GM12878 (cell line): ENCODE results near the gene CLUH. TPM values are rescaled to one million over a fixed set of nuclear protein-coding genes. Genes with fewer than 3 reads are reported as not detected.

ENCODE experiments used
- ATAC-seq: fragments of 200-7000 bp; cut with Tn5 transposase; 3 replicates; pipeline ENCODE4 v1.9.1; 2020; ENCODE audit warnings: mild to moderate bottlenecking, moderate library complexity
- BruUV-seq: library from RNA; stranded (reverse); fragments of 400-500 nt; replicated peaks from 2 replicates; lab custom pipeline; 2021; lab: Mats Ljungman, UMichigan
- CTCF ChIA-PET: fragments of 300-600 bp; sonication (Branson Sonifier 250); formaldehyde crosslinking; extraction: SDS; loops from one replicate; lab custom pipeline; 2021; ENCODE audit warnings: inconsistent platforms; lab: Yijun Ruan, JAX
- POLR2A ChIA-PET: fragments of 350-600 bp; formaldehyde crosslinking; extraction: SDS; loops from one replicate; lab custom pipeline; 2021; ENCODE audit warnings: inconsistent platforms; lab: Charles Lee
- RAD21 ChIA-PET: fragments of 300-600 bp; sonication (Branson Sonifier 250); formaldehyde crosslinking; loops from one replicate; lab custom pipeline; 2023; ENCODE audit warnings: antibody characterized with exemption; ENCODE audit not compliant: unreplicated experiment; lab: Charles Lee
- SMC1A ChIA-PET: fragments of 300-600 bp; sonication (Branson Sonifier 250); formaldehyde crosslinking; loops from one replicate; lab custom pipeline; 2023; ENCODE audit not compliant: unreplicated experiment, uncharacterized antibody; lab: Charles Lee
- DNase-seq: peaks from one replicate; pipeline ENCODE4 v3.0.0-alpha.2; 2011; ENCODE audit warnings: low read depth, low spot score
- FAIRE-seq: peaks from 3 replicates; lab custom pipeline; 2011; peaks lifted over from hg19 to GRCh38; lab: Jason Lieb, UNC
- H2AFZ ChIP-seq: 2 replicates; pipeline ENCODE4 v1.6.0; 2011; ENCODE audit warnings: low read depth, low read length, control low read depth; ENCODE audit not compliant: control insufficient read depth
- H3K27ac ChIP-seq: 2 replicates; pipeline ENCODE4 v1.5.1; 2011; ENCODE audit warnings: control low read depth; ENCODE audit not compliant: control insufficient read depth, insufficient read depth
- H3K27me3 ChIP-seq, 2 experiments: replicated peaks in 1 of 2; 2 replicates each; pipeline versions ENCODE4 v1.6.0 to v1.6.1; 2011; ENCODE audit warnings: low read length in 1 of 2; ENCODE audit not compliant: control insufficient read depth in 2 of 2, insufficient read depth in 2 of 2
- H3K36me3 ChIP-seq, 2 experiments: 2 replicates each; pipeline ENCODE4 v1.5.1; 2011; ENCODE audit warnings: low read length in 1 of 2; ENCODE audit not compliant: control insufficient read depth in 2 of 2, insufficient read depth in 2 of 2
- H3K4me1 ChIP-seq: 2 replicates; pipeline ENCODE4 v1.6.1; 2011; ENCODE audit warnings: mild to moderate bottlenecking, low read length, moderate library complexity, mixed read lengths; ENCODE audit not compliant: control insufficient read depth, insufficient read depth
- H3K4me2 ChIP-seq: 2 replicates; pipeline ENCODE4 v1.6.0; 2011; ENCODE audit warnings: control low read depth; ENCODE audit not compliant: control insufficient read depth, insufficient read depth
- H3K4me3 ChIP-seq: fragments of 200-600 bp; sonication (generic); 2 replicates; pipeline ENCODE4 v1.5.1; 2016
- H3K79me2 ChIP-seq: 2 replicates; pipeline ENCODE4 v1.6.0; 2011; ENCODE audit warnings: low read length; ENCODE audit not compliant: control insufficient read depth, insufficient read depth
- H3K9ac ChIP-seq: 2 replicates; pipeline ENCODE4 v1.8.0; 2011; ENCODE audit warnings: low read length, control low read depth, mixed read lengths; ENCODE audit not compliant: control insufficient read depth, insufficient read depth
- H3K9me3 ChIP-seq: replicated peaks from 3 replicates; pipeline ENCODE4 v1.5.1; 2011; ENCODE audit warnings: mild to moderate bottlenecking, low read length; ENCODE audit not compliant: control insufficient read depth, insufficient read depth
- H4K20me1 ChIP-seq: 2 replicates; pipeline ENCODE4 v1.6.0; 2011; ENCODE audit not compliant: control insufficient read depth, insufficient read depth
- BHLHE40 ChIP-seq, 2 experiments: fragments of 450-650 bp in 1 of 2; IDR thresholded peaks; 2 replicates each; pipeline ENCODE4 v1.6.1; 2011 to 2017; ENCODE audit warnings: low read depth in 2 of 2, borderline replicate concordance in 1 of 2, improper control_type of control experiment in 1 of 2, low read length in 1 of 2, mild to moderate bottlenecking in 1 of 2
- BRCA1 ChIP-seq: IDR thresholded peaks from 2 replicates; pipeline ENCODE4 v1.6.1; 2011; ENCODE audit warnings: low read depth, low read length, improper control_type of control experiment
- ESRRA ChIP-seq: IDR thresholded peaks from 2 replicates; pipeline ENCODE4 v1.6.1; 2012; ENCODE audit warnings: mild to moderate bottlenecking, low read length, improper control_type of control experiment
- HDGF ChIP-seq: fragments of 450-650 bp; IDR thresholded peaks from 2 replicates; pipeline ENCODE4 v1.6.1; 2016; ENCODE audit warnings: antibody characterized with exemption
- JUND ChIP-seq: IDR thresholded peaks from 2 replicates; pipeline ENCODE4 v1.6.1; 2012; ENCODE audit warnings: low read depth, mild to moderate bottlenecking, low read length, improper control_type of control experiment, moderate library complexity
- KDM1A ChIP-seq: fragments of 200-600 bp; sonication (generic); IDR thresholded peaks from 2 replicates; pipeline ENCODE4 v1.6.1; 2016; ENCODE audit warnings: borderline replicate concordance
- LARP7 ChIP-seq: fragments of 450-650 bp; IDR thresholded peaks from 2 replicates; pipeline ENCODE4 v1.6.1; 2017; ENCODE audit warnings: mild to moderate bottlenecking
- PAX5 ChIP-seq: IDR thresholded peaks from 2 replicates; pipeline ENCODE4 v1.6.1; 2011; ENCODE audit warnings: low read depth, low read length, borderline replicate concordance
- RUNX3 ChIP-seq: IDR thresholded peaks from 2 replicates; pipeline ENCODE4 v1.6.1; 2012; ENCODE audit warnings: low read length, inconsistent platforms
- TAF1 ChIP-seq: IDR thresholded peaks from 2 replicates; pipeline ENCODE4 v1.6.1; 2011; ENCODE audit warnings: mild to moderate bottlenecking, low read depth, low read length, borderline replicate concordance
- TBL1XR1 ChIP-seq: IDR thresholded peaks from 2 replicates; pipeline ENCODE4 v1.6.1; 2012; ENCODE audit warnings: low read depth, low read length, improper control_type of control experiment
- WGBS: methylation state at CpG from one replicate; pipeline ENCODE4 v1.1.6; 2016; ENCODE audit warnings: low lambda C conversion rate; ENCODE audit not compliant: insufficient replicate concordance, insufficient coverage; ENCODE audit errors: missing lambda C conversion rate; 5-methylcytosine and 5-hydroxymethylcytosine counted together
- in situ Hi-C: fragments of 300-500 bp; cut with MboI; formaldehyde crosslinking; loops from 9 replicates; pipeline ENCODE4 v1.14.3; 2018; ENCODE audit warnings: mixed read lengths
- intact Hi-C: fragments of 100-400 bp; cut with micrococcal nuclease; formaldehyde crosslinking; loops from one replicate; pipeline ENCODE4 v1.14.2; 2022; ENCODE audit not compliant: unreplicated experiment
- polyA plus RNA-seq, 11 experiments: library from polyadenylated mRNA; depleted of rRNA in 4 of 11; unstranded in 6 of 11; stranded (reverse) in 5 of 11; fragments of >200 nt; fragmentation: Nextera tagmentation in 4 of 11; fragmentation: Illumina TruSeq in 1 of 11; extraction: Ambion mirVana in 4 of 11; extraction: Trizol in 1 of 11; gene quantifications; 1 replicate in 1 of 11; 2 replicates in 10 of 11; pipeline versions ENCODE4 v1.2.1 to v1.2.3, GENCODE V29; 2011 to 2016; ENCODE audit warnings: inconsistent platforms in 2 of 11, missing spikeins in 2 of 11, low read depth in 1 of 11
- total RNA-seq, 4 experiments: library from RNA; depleted of rRNA in 3 of 4; stranded (reverse); fragments of >200 nt in 3 of 4; fragmentation: Illumina TruSeq in 1 of 4; extraction: Trizol in 1 of 4; gene quantifications; 2 replicates each; pipeline versions ENCODE4 v1.2.1 to v1.2.3, GENCODE V29; 2013 to 2021
- TF ChIP-seq, protein P1 (sequence below): fragments of 450-650 bp; IDR thresholded peaks from 2 replicates; pipeline ENCODE4 v1.6.1; 2017; ENCODE audit warnings: low read depth, mild to moderate bottlenecking, moderate library complexity
- TF ChIP-seq, protein P2 (sequence below): fragments of 450-650 bp; IDR thresholded peaks from 2 replicates; pipeline ENCODE4 v1.6.1; 2018; ENCODE audit warnings: mild to moderate bottlenecking, low read depth, moderate library complexity; ENCODE audit not compliant: partially characterized antibody
- TF ChIP-seq, protein P3 (sequence below): IDR thresholded peaks from 2 replicates; pipeline ENCODE4 v1.6.1; 2011; ENCODE audit warnings: borderline replicate concordance, low read depth, mild to moderate bottlenecking, moderate library complexity, mixed read lengths, low read length; ENCODE audit not compliant: insufficient read depth; ENCODE audit errors: extremely low read length
- TF ChIP-seq, protein P4 (sequence below): IDR thresholded peaks from 2 replicates; pipeline ENCODE4 v1.6.1; 2011; ENCODE audit warnings: mild to moderate bottlenecking, low read depth, low read length, moderate library complexity; ENCODE audit not compliant: insufficient replicate concordance

CLUH gene
- total and polyA plus RNA-seq, 10 of the 15 experiments (the other 5 are each of a cell fraction or from before 2014, with no cell fraction given) = 0.11 to 147 (median 60.2) TPM

GRCh38 chr17:2710803-2711607 is 559 bp downstream of the CLUH start:
- ATAC-seq (peak; percentile 6), DNase-seq (no peak), FAIRE-seq (peak; percentile 7)
- H3K9me3 ChIP-seq = no peaks in the 10 kb centered on the region
- peak overlapping the region; percentile 68 for H3K27ac ChIP-seq
- H3K27me3 ChIP-seq = no peaks in the 10 kb centered on the region
- 1% methylated on average over 68 of the region's 82 CpGs for WGBS
- H3K4me1 ChIP-seq = peaks cover 20% of the 10 kb centered on the region
- intact Hi-C loops = loop anchor here (2.0 kb wide), 1 partner anchor 318 kb away; no protein-coding TSS in a partner anchor
- in situ Hi-C loops = no loop called here
- no peak overlapping the region for H2AFZ ChIP-seq
- ChIA-PET RAD21 (interaction anchor here (0.6 to 1.9 kb wide), 4 partner anchors 152 to 309 kb away, joined by 3 to 8 read pairs (median 4); no protein-coding TSS in a partner anchor), SMC1A (interaction anchor here (1.5 kb wide), 1 partner anchor 329 kb away, joined by 4 read pairs; no protein-coding TSS in a partner anchor), POLR2A (interaction anchor here (0.7 to 1.5 kb wide), 3 partner anchors 200 to 312 kb away, joined by 3 to 5 read pairs (median 3); partner anchors contain the start of gene METTL16), CTCF (interaction anchor here (1.1 to 2.2 kb wide), 3 partner anchors 75 to 329 kb away, joined by 3 to 10 read pairs (median 3); no protein-coding TSS in a partner anchor)
- H3K9ac ChIP-seq = peak overlapping the region; percentile 85
- H3K36me3 ChIP-seq = peaks cover 0 to 3% of the 10 kb centered on the region in 2 experiments; a peak in 2 of 4 replicates
- peaks cover 8% of the 10 kb centered on the region; the same call in 1 of the 2 replicates for H4K20me1 ChIP-seq
- peaks cover 63% of the 10 kb centered on the region for H3K79me2 ChIP-seq
- H3K4me2 ChIP-seq = peak overlapping the region; percentile 98
- peak overlapping the region; percentile 95 for H3K4me3 ChIP-seq
- no TSS peak for BruUV-seq
- TF ChIP-seq BHLHE40 (IDR thresholded peaks at IDR 0.05; ENCODE audit: borderline replicate concordance in 1 of 2, low read depth in 2 of 2, low read length in 1 of 2) = peak; percentile 89 to 98
- TF ChIP-seq, protein P1, sequence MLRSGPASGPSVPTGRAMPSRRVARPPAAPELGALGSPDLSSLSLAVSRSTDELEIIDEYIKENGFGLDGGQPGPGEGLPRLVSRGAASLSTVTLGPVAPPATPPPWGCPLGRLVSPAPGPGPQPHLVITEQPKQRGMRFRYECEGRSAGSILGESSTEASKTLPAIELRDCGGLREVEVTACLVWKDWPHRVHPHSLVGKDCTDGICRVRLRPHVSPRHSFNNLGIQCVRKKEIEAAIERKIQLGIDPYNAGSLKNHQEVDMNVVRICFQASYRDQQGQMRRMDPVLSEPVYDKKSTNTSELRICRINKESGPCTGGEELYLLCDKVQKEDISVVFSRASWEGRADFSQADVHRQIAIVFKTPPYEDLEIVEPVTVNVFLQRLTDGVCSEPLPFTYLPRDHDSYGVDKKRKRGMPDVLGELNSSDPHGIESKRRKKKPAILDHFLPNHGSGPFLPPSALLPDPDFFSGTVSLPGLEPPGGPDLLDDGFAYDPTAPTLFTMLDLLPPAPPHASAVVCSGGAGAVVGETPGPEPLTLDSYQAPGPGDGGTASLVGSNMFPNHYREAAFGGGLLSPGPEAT = no peak
- TF ChIP-seq KDM1A = no peak
- TF ChIP-seq ESRRA = peak; percentile 75; the same call in 1 of the 2 replicates
- TF ChIP-seq RUNX3 = peak; percentile 28
- peak; percentile 17; the same call in 1 of the 2 replicates for TF ChIP-seq TAF1
- no peak for TF ChIP-seq TBL1XR1
- TF ChIP-seq, protein P2, sequence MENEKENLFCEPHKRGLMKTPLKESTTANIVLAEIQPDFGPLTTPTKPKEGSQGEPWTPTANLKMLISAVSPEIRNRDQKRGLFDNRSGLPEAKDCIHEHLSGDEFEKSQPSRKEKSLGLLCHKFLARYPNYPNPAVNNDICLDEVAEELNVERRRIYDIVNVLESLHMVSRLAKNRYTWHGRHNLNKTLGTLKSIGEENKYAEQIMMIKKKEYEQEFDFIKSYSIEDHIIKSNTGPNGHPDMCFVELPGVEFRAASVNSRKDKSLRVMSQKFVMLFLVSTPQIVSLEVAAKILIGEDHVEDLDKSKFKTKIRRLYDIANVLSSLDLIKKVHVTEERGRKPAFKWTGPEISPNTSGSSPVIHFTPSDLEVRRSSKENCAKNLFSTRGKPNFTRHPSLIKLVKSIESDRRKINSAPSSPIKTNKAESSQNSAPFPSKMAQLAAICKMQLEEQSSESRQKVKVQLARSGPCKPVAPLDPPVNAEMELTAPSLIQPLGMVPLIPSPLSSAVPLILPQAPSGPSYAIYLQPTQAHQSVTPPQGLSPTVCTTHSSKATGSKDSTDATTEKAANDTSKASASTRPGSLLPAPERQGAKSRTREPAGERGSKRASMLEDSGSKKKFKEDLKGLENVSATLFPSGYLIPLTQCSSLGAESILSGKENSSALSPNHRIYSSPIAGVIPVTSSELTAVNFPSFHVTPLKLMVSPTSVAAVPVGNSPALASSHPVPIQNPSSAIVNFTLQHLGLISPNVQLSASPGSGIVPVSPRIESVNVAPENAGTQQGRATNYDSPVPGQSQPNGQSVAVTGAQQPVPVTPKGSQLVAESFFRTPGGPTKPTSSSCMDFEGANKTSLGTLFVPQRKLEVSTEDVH = no peak
- no peak for TF ChIP-seq BRCA1
- peak; percentile 51; the same call in 1 of the 2 replicates for TF ChIP-seq LARP7
- no peak for TF ChIP-seq HDGF
- peak; percentile 19; the same call in 1 of the 2 replicates for TF ChIP-seq PAX5
- TF ChIP-seq, protein P3, sequence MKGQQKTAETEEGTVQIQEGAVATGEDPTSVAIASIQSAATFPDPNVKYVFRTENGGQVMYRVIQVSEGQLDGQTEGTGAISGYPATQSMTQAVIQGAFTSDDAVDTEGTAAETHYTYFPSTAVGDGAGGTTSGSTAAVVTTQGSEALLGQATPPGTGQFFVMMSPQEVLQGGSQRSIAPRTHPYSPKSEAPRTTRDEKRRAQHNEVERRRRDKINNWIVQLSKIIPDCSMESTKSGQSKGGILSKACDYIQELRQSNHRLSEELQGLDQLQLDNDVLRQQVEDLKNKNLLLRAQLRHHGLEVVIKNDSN = peak; percentile 26
- TF ChIP-seq, protein P4, sequence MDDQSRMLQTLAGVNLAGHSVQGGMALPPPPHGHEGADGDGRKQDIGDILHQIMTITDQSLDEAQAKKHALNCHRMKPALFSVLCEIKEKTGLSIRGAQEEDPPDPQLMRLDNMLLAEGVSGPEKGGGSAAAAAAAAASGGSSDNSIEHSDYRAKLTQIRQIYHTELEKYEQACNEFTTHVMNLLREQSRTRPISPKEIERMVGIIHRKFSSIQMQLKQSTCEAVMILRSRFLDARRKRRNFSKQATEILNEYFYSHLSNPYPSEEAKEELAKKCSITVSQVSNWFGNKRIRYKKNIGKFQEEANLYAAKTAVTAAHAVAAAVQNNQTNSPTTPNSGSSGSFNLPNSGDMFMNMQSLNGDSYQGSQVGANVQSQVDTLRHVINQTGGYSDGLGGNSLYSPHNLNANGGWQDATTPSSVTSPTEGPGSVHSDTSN = no peak
- TF ChIP-seq JUND = no peak
